Osteocyte (in vitro differentiated cells): Measurements from ENCODE around the gene SETDB2. TPM values are rescaled to one million over a fixed set of nuclear protein-coding genes. Genes with fewer than 3 reads are reported as not detected.

Source experiments
- DNase-seq: peaks from one replicate; pipeline ENCODE4 v3.0.0; 2021; ENCODE audit warnings: mixed read lengths; ENCODE audit not compliant: unreplicated experiment; ENCODE audit errors: extremely low spot score
- H3K27ac Mint-ChIP-seq: one replicate; pipeline ENCODE4 v1.8.0; 2021; ENCODE audit warnings: mild to moderate bottlenecking, mixed read lengths; ENCODE audit not compliant: unreplicated experiment
- H3K27me3 Mint-ChIP-seq: one replicate; pipeline ENCODE4 v1.8.0; 2021; ENCODE audit warnings: mixed read lengths; ENCODE audit not compliant: unreplicated experiment
- H3K36me3 Mint-ChIP-seq: one replicate; pipeline ENCODE4 v1.8.0; 2021; ENCODE audit warnings: mixed read lengths; ENCODE audit not compliant: unreplicated experiment
- H3K4me1 Mint-ChIP-seq: one replicate; pipeline ENCODE4 v1.8.0; 2021; ENCODE audit warnings: mixed read lengths; ENCODE audit not compliant: unreplicated experiment
- H3K4me3 Mint-ChIP-seq: one replicate; pipeline ENCODE4 v1.8.0; 2021; ENCODE audit warnings: mild to moderate bottlenecking, moderate library complexity, mixed read lengths; ENCODE audit not compliant: unreplicated experiment
- H3K9me3 Mint-ChIP-seq: one replicate; pipeline ENCODE4 v1.8.0; 2021; ENCODE audit warnings: mixed read lengths; ENCODE audit not compliant: unreplicated experiment
- CTCF ChIP-seq: fragments of 200-600 bp; sonication (generic); IDR thresholded peaks from 2 replicates; pipeline ENCODE4 v1.5.0; 2021; ENCODE audit warnings: antibody characterized with exemption, mild to moderate bottlenecking, moderate library complexity
- long read RNA-seq: library from polyadenylated mRNA; unstranded; transcript quantifications from one replicate; pipeline ENCODE4 v2.0.0, GENCODE V29; 2021
- total RNA-seq: library from RNA; stranded (reverse); gene quantifications from 2 replicates; pipeline ENCODE4 v1.2.1, GENCODE V29; 2021

The SETDB2 gene
- total RNA-seq: 8.2 and 9.4 TPM in 2 replicates
- long read RNA-seq, full-length matches to known transcripts: 3 of 64 reads
- long read RNA-seq, partial matches to known transcripts: 40 of 64 reads
- long read RNA-seq, other reads (novel, unspliced or antisense): 21 of 64 reads

DNA sequence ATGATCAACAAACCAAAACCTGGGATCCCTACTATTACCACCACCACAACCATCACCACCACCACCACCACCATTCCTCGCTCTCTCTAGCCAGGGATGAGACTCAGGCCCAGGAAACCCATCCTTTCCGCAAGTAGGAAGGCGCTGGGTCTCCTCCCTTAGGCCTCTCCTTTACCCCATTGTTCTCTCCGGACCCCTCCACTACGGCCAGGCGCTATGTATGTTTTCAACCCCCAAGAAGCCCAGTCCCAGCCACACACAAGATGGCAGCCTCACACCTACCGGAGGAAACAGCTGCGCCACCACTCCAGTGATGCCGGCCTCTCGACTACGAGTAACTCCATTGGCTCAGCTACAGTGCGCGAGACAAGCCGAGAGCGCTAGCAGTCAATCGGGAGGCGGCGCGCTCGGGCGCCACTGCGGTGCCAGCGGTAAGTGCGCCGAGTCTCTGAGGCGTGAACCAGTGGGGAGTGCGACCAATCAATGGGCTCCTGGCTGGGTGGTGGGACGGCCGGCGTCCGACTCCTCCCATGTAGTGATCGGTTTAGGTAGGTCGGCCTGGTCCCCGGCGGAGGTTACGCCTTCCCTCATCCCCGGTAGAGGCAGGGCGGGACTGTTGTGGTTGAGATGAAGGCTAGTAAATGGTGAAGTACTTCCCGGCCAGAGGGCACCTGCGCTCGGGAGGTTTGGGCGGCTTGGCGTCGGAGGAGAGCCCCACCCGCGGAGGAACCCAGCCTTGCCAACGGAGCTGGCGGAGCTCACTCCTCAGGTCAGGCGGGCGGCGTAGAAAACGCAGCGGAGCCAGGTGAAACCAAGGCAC, at the start of gene SETDB2, which contains the start of gene CAB39L:
SETDB2 (plus strand) TSS at position 571 of the 820 bp plus-strand sequence. CDS start 7,620 bp downstream, outside the sequence.
CAB39L (minus strand) TSS at position 361 of the 820 bp plus-strand sequence. CDS start 61,154 bp downstream, outside the sequence.
- DNase-seq: peak; percentile 99
- Mint-ChIP-seq H3K4me1 (peaks cover 37% of the 10 kb centered on the region), H3K9me3 (no peaks in the 10 kb centered on the region), H3K36me3 (peaks cover 2% of the 10 kb centered on the region), H3K27ac (peak within 1 kb of the TSS; percentile 99), H3K4me3 (peak within 1 kb of the TSS; percentile 90), H3K27me3 (no peaks in the 10 kb centered on the region)
- peak; percentile 49 for TF ChIP-seq CTCF

DNA sequence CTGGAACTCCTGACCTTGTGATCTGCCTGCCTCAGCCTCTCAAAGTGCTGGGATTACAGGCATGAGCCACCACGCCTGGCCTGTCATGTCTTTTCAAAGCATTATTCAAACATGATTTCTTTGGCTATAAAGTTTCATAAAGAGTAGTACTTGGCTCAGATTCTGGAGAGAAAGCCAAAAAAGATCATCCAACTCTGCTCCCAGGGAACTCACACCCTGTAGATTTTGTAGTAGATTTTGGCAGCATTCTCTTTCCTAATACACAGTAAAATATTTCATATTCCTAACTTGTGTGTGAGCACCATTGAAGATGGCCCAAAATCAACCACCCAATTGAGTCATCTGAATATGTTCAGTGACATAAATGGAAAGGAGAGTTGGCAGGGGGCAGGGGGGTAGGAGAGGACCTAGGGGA, 48.6 kb upstream of the SETDB2 start:
- Mint-ChIP-seq H3K27ac (no peak overlapping the region), H3K4me1 (peaks cover 4% of the 10 kb centered on the region), H3K27me3 (no peaks in the 10 kb centered on the region), H3K36me3 (no peaks in the 10 kb centered on the region), H3K4me3 (no peak overlapping the region), H3K9me3 (no peaks in the 10 kb centered on the region)
- DNase-seq: no peak
- TF ChIP-seq CTCF: no peak

- H3K27ac Mint-ChIP-seq: no peak overlapping the region
- no peaks in the 10 kb centered on the region for H3K36me3 Mint-ChIP-seq
- H3K4me3 Mint-ChIP-seq: no peak overlapping the region
- TF ChIP-seq CTCF: no peak
- no peaks in the 10 kb centered on the region for H3K27me3 Mint-ChIP-seq
- peaks cover 4% of the 10 kb centered on the region for H3K4me1 Mint-ChIP-seq
- H3K9me3 Mint-ChIP-seq: no peaks in the 10 kb centered on the region
- no peak for DNase-seq
Measured at GRCh38 chr13:49395878-49396380, 48.1 kb upstream of the SETDB2 start.

- Mint-ChIP-seq H3K4me3 (no peak overlapping the region), H3K9me3 (peaks cover 11% of the 10 kb centered on the region), H3K4me1 (peaks cover 9% of the 10 kb centered on the region), H3K36me3 (peaks cover 8% of the 10 kb centered on the region), H3K27ac (no peak overlapping the region), H3K27me3 (no peaks in the 10 kb centered on the region)
- TF ChIP-seq CTCF: no peak
- no peak for DNase-seq
Measured at GRCh38 chr13:49399801-49400472, 44.1 kb upstream of the SETDB2 start.
